Left ventricle myocardium inferior (tissue), 1 donor: ENCODE measurements around the gene HMGN3. TPM values are rescaled to one million over a fixed set of nuclear protein-coding genes. Genes with fewer than 3 reads are reported as not detected.
"Not testable (repeated sequence)": the region's sequence is repeated elsewhere in the genome, so short reads cannot be mapped to it uniquely, and the experiment has no call there.

ENCODE experiments used
- DNase-seq: peaks from one replicate; pipeline ENCODE4 v3.0.0-alpha.2; 2020
- H3K27ac ChIP-seq: fragments of 200-600 bp; replicated peaks from 2 replicates; pipeline ENCODE4 v1.8.0; 2021
- H3K27me3 ChIP-seq: fragments of 200-600 bp; 2 replicates; pipeline ENCODE4 v1.8.0; 2021; ENCODE audit warnings: low read depth
- H3K36me3 ChIP-seq: fragments of 200-600 bp; 2 replicates; pipeline ENCODE4 v1.8.0; 2021
- H3K4me1 ChIP-seq: fragments of 200-600 bp; 2 replicates; pipeline ENCODE4 v1.8.0; 2021
- H3K4me3 ChIP-seq: fragments of 200-600 bp; 2 replicates; pipeline ENCODE4 v1.8.0; 2021; ENCODE audit warnings: mild to moderate bottlenecking, moderate library complexity
- H3K9me3 ChIP-seq: fragments of 200-600 bp; replicated peaks from 2 replicates; pipeline ENCODE4 v1.8.0; 2021
- intact Hi-C: fragments of 100-400 bp; cut with micrococcal nuclease; formaldehyde crosslinking; loops from one replicate; pipeline ENCODE4 v1.11.0; 2022
- total RNA-seq: library from RNA; stranded (reverse); fragmentation: NEBNext Ultra II Directional; extraction: Animal tissue kit (Norgen Biotek cat#: 25700); gene quantifications from one replicate; pipeline ENCODE4 v1.2.1, GENCODE V29; 2021
- TF ChIP-seq, protein P1 (sequence below): fragments of 200-600 bp; IDR thresholded peaks from 2 replicates; pipeline ENCODE4 v1.8.0; 2021; ENCODE audit warnings: antibody characterized with exemption, mild to moderate bottlenecking, borderline replicate concordance
- donor health status: DM: no; HTN: yes; CAD: no; lungs with severe emphysema.

HMGN3 gene
- total RNA-seq, 1 donor from 2014 or later, result 168 TPM

DNA sequence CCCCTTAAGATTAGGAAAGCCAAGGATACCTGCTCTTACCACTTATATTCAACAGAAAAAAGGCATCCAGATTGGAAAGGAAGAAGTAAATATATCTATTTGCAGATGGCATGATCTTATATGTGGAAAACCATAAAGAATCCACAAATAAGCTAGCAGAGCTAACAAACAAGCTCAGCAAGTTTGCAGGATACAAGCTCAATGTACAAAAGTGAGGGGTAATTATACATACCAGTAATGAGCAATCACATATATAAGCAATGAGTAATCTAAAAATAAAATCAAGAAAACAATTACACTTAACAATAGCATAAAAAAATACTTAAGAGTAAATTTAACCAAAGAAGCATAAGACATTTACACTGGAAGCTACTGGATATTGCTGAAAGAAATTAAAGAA lies 31.6 kb upstream of the HMGN3 start:
- TF ChIP-seq, protein P1, sequence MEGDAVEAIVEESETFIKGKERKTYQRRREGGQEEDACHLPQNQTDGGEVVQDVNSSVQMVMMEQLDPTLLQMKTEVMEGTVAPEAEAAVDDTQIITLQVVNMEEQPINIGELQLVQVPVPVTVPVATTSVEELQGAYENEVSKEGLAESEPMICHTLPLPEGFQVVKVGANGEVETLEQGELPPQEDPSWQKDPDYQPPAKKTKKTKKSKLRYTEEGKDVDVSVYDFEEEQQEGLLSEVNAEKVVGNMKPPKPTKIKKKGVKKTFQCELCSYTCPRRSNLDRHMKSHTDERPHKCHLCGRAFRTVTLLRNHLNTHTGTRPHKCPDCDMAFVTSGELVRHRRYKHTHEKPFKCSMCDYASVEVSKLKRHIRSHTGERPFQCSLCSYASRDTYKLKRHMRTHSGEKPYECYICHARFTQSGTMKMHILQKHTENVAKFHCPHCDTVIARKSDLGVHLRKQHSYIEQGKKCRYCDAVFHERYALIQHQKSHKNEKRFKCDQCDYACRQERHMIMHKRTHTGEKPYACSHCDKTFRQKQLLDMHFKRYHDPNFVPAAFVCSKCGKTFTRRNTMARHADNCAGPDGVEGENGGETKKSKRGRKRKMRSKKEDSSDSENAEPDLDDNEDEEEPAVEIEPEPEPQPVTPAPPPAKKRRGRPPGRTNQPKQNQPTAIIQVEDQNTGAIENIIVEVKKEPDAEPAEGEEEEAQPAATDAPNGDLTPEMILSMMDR, result no peak
- Histone ChIP-seq H3K4me1 (peaks cover 14% of the 10 kb centered on the region), H3K4me3 (no peak overlapping the region), H3K9me3 (no peaks in the 10 kb centered on the region), H3K27me3 (no peaks in the 10 kb centered on the region), H3K27ac (no peak overlapping the region), H3K36me3 (no peaks in the 10 kb centered on the region)
- intact Hi-C loops, result no loop called here
- DNase-seq, result no peak

DNA sequence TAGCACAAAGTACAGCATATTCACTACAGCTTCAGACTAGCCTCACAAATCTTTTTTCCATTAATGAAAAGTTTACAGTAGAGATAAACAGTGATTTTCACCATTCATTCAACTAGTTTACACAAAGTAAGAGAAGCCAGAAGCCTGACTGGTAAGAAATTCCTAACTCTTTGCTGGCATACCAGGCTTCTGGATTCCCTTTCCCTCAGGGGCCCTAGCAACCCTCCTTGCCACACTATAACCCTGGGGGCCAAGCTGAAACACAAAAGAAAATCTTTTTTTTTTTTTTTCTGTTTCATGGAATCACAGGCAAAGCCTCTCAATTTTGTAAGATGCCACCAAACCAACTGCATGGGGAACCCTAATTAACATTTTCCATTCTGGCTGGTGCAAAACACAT lies 28.9 kb upstream of the HMGN3 start:
- peaks cover 16% of the 10 kb centered on the region for H3K9me3 ChIP-seq
- no peaks in the 10 kb centered on the region for H3K27me3 ChIP-seq
- H3K4me1 ChIP-seq, result no peaks in the 10 kb centered on the region
- TF ChIP-seq, protein P1, result no peak
- H3K4me3 ChIP-seq, result no peak overlapping the region
- DNase-seq, result no peak
- intact Hi-C loops, result no loop called here
- H3K36me3 ChIP-seq, result no peaks in the 10 kb centered on the region
- no peak overlapping the region for H3K27ac ChIP-seq

DNA sequence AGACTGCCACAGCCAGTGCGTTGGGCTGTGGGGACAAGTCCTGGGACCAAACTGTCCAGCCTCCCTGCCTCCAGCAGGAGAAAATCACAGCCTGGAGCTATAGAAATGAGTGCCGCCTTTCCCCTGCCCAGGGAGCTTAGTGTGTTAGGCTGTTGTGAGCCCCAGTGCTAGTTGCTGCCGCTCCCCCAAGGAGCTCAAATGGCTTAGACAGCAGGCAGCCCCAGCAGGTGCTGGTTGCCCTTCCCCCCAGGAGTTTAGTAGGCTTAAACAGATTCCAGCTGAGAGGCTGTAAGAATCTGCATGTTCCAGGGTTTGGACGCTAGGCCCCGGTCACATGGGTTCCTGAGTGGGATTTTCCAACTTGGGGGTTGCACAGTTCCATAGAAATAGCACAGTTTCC lies 27.2 kb upstream of the HMGN3 start:
- no peak overlapping the region for H3K4me3 ChIP-seq
- no peaks in the 10 kb centered on the region for H3K36me3 ChIP-seq
- H3K27me3 ChIP-seq, result no peaks in the 10 kb centered on the region
- H3K27ac ChIP-seq, result no peak overlapping the region
- H3K4me1 ChIP-seq, result no peaks in the 10 kb centered on the region
- TF ChIP-seq, protein P1, result no peak
- intact Hi-C loops, result no loop called here
- no peak for DNase-seq
- H3K9me3 ChIP-seq, result peaks cover 20% of the 10 kb centered on the region

DNA sequence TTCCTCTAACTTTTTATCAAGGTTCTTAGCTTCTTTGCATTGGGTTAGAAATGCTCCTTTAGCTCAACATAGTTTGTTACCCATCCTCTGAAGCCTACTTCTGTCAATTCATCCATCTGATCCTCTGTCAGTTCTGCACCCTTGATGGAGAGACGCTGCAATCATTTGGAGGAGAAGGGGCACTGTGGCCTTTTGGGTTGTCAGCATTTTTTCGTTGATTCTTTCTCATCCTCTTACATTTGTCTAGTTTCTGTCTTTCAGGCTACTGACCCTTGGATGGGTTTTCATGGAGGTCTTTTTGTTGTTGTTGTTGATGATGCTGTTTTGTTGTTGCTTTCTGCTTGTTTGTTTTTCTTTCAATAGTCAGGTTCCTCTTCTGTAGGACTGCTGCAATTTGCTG lies 26.3 kb upstream of the HMGN3 start:
- Histone ChIP-seq H3K27ac (no peak overlapping the region), H3K36me3 (no peaks in the 10 kb centered on the region), H3K9me3 (peaks cover 20% of the 10 kb centered on the region), H3K27me3 (no peaks in the 10 kb centered on the region), H3K4me1 (no peaks in the 10 kb centered on the region), H3K4me3 (no peak overlapping the region)
- intact Hi-C loops, result no loop called here
- TF ChIP-seq, protein P1, result no peak
- no peak for DNase-seq

DNA sequence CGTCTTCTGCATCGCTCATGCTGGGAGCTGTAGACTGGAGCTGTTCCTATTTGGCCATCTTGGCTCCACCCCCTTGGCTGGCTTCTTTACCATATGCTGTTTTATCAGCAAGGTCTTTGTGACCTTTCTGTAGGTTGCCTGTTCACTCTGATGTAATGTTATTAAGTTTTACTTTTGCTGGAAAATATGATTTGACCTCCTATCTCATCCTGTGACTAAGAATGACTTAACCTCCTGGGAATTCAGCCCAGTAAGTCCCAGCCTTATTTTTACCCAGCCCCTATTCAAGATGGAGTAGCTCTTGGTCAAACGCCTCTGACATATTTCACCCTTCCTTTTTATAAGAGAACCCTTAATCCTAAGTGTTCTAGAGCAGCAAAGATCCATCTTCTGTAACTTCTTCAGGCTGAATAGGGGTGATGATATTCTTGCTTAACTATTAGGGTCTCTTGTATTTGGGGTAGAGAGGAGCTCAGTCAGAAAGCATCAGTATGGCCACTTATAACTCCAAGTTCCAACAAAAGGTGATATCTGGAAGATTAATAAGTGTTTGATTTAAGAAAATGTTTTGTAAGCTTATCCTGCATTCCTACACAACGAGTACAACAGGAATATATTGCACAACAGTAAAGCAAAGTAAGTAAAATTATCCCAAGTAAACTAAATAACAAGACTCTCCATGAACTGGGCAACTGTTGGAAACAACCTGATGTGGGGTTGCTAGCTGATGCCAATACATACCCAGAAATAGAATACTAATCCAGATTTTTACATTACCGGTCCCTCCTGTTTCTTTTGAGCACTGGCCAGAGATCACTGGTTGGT lies 23.1 kb upstream of the HMGN3 start:
- H3K36me3 ChIP-seq, result no peaks in the 10 kb centered on the region
- H3K9me3 ChIP-seq, result peaks cover 27% of the 10 kb centered on the region
- no peak for DNase-seq
- H3K27ac ChIP-seq, result no peak overlapping the region
- no peaks in the 10 kb centered on the region for H3K4me1 ChIP-seq
- no peak overlapping the region for H3K4me3 ChIP-seq
- no peaks in the 10 kb centered on the region for H3K27me3 ChIP-seq
- TF ChIP-seq, protein P1, result no peak
- intact Hi-C loops, result no loop called here

DNA sequence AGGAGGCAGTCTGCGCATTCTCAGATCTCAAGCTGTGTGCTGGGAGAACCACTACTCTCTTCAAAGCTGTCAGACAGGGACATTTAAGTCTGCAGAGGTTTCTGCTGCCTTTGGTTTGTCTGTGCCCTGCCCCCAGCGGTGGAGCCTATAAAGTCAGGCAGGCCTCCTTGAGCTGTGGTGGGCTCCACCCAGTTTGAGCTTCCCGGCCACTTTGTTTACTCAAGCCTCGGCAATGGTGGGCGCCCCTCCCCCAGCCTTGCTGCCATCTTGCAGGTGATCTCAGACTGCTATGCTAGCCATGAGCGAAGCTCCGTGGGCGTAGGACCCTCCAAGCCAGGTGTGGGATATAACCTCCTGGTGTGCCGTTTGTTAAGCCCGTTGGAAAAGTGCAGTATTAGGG lies 22.3 kb upstream of the HMGN3 start:
- DNase-seq, H3K4me3 ChIP-seq, H3K4me1 ChIP-seq, H3K36me3 ChIP-seq, H3K27ac ChIP-seq, intact Hi-C loops, H3K27me3 ChIP-seq: not testable (repeated sequence)
- peaks cover 27% of the 10 kb centered on the region for H3K9me3 ChIP-seq

DNA sequence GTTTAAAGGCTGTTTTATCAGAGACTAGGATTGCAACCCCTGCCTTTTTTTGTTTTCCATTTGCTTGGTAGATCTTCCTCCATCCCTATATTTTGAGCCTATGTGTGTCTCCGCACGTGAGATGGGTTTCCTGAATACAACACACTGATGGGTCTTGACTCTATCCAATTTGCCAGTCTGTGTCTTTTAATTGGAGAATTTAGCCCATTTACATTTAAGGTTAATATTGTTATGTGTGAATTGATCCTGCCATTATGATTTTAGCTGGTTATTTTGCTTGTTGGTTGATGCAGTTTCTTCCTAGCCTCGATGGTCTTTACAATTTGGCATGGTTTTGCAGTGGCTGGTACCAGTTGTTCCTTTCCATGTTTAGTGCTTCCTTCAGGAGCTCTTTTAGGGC lies 20.6 kb upstream of the HMGN3 start:
- H3K9me3 ChIP-seq, result peaks cover 26% of the 10 kb centered on the region
- H3K36me3 ChIP-seq, intact Hi-C loops, H3K27me3 ChIP-seq, DNase-seq, H3K4me1 ChIP-seq, H3K27ac ChIP-seq, H3K4me3 ChIP-seq: not testable (repeated sequence)
